Stimulated activated CD4-positive, alpha-beta T cell treated with anti-CD3 and anti-CD28 coated beads, Interleukin-4, amount 100 ng/mL, for 48 hours (primary cell): ENCODE measurements around the gene MBTPS2.
"Not testable (repeated sequence)": the region's sequence is repeated elsewhere in the genome, so short reads cannot be mapped to it uniquely, and the experiment has no call there.

Experiments
- DNase-seq, 2 donors: peaks; one replicate each; pipeline ENCODE4 v3.0.0-alpha.2; 2020; ENCODE audit warnings: low read depth in 2 of 2

MBTPS2 gene

DNA sequence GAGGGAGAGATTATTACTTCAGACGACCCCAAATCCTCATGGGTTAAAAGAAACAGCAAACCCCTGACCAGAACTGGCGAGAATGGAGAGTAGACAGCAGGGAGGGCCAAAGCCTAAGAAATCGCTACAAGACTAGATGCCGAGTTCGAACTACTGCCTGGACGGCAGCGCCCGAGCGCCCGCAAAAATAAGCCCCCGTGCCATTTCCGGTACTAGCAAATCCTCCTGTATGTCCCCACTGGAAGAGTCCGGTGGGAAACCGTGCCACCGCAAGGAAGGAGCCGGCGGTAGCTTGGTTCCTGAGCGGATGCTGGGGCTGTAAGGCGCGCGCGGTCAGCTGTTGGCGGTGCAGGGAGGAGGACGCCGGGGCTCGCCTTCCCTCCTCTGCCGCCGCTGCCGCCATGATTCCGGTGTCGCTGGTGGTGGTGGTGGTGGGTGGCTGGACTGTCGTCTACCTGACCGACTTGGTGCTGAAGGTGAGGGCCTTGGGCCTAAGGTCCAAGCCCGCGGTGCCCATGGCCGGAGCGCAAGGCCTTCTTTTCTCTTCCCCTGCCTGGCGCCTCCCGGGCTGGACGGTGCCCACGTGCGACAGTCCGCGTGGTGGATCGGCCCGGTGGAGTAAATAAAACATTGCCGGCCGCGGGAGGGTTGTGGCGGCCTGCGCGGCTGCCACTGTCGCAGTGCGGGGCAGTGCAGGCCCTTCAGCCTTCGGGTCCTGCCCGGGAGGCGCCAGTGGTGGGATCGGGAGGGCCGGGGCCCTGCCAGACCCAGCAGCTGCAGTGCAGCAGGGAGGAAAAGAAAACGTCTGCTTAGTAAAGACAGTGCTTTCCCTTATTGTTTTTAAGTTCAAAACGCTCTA, at the start of gene MBTPS2:
MBTPS2 (plus strand) TSS at position 284 of the 859 bp plus-strand sequence; CDS start at position 402, 118 bp downstream.
- DNase-seq: peak; percentile 63 to 66

DNA sequence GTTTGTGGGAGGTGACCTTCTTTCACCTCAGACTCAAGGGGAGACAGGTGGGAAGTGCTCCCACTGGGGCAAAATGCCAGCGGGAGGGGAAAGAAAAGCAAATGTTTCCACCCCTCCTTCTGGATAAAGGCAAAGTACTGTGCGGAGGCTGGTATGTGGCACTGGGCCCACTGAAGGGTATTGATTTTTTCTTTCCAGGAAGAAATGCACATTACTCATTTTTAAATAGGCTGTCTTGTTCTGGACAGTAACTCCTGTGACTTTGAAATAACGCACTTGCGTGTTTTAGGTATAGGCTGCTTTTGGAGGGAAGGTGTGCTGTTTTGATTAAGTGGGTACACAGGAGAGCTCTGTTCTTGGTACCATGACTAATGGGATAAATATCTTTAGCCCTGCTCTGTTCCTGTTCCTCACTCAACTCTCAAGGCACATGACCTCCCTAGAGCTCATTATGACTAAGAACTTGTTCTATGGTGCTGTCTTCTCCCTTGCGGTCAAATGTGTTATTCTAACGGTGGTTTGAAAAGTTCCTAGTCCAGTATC, 40.7 kb upstream of the MBTPS2 start:
- DNase-seq: no peak

DNA sequence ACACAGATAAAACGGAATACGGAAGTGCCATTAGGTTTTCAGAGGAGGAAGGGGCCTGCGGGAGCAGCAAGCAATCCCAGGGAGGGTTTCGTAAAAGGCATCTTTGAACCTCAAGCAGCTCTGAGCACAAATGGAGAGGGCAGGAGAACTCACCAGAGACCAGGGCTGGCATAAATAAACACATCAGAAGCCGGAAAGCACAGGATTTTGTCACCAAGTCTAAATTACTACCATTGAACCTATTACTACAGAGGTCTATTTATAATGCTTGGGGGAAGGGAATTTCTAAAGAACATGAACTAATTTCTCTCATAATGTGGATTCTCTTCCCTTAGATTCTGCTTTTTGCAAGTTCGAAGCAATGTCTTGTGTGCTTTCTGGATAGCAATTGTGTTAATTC, 39.6 kb upstream of the MBTPS2 start:
- no peak for DNase-seq

DNA sequence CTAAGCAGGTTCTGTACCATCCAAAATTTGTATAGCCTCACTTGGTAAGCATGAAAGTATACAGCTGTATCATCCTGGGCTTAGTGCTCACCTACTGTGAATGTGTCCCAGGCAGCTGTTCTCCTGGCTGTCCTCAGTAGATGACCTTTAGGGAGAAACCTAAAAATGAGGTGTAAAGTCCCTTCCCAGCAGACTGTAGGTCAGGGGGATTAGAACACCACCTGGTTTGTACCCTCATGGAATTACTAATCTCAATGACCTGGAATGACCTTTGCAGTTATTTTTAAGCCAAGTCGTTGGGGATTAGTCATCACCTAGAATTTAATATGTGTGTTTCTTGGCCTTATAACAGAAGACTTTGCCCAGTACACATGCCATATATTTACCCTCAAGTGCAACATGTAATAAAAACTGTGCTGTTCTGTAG, 39.1 kb upstream of the MBTPS2 start:
- DNase-seq: no peak

DNA sequence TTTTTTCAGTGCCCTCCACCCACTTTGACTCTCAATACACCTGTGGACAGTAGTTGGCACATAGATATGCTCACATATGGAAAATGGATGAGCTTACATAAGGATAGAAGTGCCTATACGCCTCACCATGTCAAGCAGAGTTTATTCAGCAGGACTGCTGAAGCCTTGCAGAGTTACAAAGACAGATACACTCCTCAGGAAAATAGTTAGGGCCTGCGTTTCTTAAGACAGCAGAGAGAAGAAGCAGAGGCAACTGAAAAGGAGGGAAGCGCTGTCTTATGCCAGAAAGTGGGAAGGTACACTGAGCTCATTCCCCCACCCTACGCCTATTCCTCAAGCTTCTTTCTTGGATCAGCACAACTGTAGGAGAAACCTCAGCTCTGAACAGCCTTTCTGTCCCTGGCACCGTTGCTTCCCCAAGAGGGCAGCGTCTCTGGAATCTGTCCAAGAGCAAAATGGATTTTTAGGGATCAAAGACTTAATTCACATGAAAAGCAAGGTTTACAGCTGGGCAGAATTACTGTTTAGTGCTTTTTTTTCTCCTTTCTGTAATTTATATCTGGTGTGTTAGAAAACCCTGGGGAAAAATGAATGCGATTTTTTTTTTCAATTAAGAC, 37.3 kb upstream of the MBTPS2 start:
- no peak for DNase-seq

DNA sequence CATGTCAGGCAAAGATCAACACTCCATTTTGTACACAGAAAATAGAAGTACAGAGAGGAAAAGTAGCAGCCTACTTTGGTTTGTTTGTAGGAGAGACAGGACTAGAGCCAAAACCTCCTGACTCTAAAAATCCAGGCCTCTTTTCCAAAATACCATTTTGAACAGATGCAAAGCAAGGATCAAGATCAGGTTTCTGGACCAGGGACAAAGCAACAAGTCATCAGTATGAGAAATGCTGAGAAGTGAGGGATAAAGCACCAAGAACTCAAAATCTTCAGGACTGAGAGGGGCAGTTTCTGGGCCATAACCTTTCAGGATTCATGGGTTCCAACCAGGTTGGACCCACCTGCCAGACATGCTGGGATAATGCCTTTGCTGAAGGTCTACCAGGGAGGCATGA, 36.6 kb upstream of the MBTPS2 start:
- no peak for DNase-seq

DNA sequence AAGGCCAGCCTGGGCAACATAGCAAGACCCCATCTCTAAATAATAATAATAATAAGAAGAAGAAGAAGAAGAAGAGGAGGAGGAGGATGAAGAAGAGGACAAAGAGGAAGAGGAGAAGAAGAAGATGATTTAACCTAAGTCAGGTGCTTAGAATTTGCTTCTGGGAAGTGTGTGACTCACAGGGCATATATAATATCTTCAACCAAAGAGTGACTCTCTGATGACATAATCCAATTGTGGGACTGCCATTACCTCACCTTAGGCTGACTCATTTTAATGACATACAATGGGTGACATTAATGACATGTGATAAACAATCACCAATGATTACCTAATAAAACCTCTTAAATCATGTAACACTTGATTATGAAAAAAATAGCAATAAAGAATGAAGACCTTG, 32.7 kb upstream of the MBTPS2 start:
- no peak for DNase-seq

DNA sequence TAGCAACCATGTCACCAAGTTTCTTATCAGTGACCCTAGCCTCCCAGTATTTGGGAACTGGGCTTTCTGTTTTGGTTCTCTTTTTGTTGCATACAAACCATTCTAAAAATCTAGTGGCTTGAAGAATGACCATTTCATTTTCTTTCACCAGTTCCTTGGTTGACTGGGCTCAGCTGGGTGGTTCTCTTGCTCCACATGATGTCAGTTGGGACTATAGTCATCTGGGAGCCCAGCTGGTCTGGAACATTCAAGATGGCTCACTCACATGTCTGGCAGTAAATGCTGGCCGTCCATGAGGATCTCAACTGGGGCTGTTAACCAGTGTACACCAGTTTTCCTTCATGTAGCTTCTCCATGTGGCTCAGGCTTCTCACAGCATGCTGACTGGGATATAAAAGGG, 27.6 kb upstream of the MBTPS2 start:
- DNase-seq: no peak

DNA sequence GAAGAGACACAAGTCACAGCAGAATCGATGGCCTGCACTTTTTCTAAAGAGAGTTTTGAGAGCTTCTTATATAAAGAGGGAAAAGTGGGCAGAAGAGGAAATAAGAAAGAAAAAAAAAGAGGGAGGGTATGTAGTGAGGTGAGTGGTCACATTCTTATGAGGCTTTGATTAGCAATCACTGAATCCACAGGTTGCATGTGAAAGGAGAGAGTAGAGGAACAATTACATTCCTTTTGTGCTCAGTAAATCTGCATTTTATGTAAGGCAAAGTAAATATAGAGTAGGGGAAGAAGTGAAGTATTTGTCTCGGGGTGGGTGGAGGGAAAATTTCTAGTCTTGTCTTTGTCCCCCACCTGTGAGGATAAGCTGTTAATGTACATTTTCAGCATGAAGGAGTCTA, 26.8 kb upstream of the MBTPS2 start:
- DNase-seq: no peak

DNA sequence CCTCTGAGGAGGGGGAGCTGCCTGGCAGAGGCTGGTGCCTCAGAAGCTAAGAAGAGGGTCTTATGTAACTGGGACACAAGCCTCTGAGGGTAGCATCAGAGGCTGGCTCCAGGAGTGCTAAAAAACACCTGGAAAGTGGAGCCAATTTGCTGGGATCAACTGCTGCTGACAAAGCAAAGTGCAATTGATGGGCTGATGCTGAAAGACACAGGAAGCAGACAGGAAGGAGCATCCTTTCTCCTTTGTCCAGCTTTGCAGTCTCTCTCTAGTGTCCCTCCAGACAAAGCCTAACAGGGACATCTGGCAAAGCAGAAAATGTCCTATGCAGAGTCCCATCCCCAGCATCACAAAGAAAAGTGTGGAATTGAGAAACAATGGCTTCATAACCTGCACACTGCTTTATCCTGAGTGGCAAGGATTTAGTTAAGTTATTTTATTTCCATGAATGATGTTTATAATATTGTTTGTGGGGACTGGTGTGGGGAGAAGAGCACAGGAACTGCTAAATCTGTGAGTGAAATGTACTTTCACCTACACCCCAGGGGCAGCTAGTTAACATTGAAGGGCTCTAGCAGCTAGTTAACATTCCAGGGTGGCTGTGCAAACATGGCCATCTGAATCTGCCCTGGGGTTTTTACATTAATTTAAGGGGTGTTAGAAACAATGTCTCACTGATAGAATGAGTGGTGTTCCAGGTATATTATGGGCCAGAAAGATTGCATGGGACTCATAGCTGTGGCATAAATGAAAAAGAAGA, 25.6 kb upstream of the MBTPS2 start:
- no peak for DNase-seq

DNA sequence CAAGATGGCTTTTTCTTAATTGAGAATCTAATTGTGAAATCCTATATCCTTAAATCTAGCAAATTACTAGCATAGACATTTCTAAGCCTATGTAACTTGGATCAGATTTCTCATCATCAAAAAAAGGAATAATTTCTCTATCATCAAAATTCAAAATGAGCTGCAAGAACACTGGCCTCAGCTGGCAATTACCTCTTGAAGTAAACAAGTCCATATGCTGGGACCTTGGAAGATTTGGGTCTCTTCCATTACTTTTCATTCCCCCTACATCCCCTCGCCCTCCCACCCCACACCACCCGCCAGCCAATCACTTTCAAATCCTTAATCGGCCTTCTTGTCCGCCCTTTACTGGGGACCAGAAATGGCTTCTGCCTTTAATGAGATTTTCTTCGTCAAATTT, 23.3 kb upstream of the MBTPS2 start:
- DNase-seq: no peak

DNA sequence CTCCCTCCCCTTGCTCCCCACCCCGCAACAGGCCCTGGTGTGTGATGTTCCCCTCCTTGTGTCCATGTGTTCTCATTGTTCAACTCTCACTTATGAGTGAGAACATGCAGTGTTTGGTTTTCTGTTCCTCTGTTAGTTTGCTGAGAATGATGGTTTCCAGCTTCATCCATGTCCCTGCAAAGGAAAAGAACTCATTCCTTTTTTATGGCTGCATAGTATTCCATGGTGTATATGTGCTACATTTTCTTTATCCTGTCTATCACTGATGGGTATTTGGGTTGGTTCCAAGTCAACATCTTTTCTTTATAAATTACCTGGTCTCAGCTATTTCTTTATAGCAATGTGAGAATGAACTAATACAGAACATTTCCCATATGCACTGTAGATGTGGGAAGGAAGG, 19.2 kb upstream of the MBTPS2 start:
- DNase-seq: not testable (repeated sequence)

DNA sequence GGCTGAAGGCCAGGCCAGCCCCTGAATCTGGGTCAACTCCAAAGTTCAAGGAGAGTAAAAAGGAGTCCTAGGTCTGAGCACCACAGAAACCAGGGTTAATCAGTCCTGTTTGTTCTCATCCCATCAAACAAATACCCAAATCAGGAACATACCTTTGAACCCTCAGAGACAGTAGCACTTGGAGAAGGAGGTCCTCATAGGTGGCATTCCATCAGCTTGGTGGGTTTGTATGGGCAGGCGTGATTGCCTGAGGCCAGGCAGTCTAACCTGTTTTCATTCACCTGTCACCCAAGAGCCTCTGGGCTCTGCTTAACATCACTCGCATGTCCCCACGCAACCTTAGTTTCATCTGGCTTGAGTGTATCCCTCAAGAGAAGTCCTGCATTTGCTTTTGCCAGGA, 17.5 kb upstream of the MBTPS2 start:
- DNase-seq: no peak

DNA sequence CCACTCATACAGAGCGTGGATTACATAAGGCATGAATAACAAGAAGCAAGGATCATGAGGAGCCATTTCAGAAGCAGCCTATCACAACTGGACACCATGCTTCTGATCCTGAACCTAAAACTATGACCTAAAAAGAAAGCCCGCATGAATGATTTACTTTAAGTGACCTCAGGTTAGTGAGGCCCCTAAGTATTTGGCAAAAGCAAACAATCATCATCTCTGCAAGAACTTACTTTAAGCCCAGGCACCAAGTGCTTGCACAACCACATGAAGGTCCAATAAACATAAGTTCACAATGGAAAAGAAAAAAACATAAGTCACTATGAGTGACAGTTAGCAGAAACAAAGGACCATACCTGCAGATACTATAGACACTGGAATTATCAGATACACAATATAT, 7.9 kb upstream of the MBTPS2 start:
- DNase-seq: no peak

DNA sequence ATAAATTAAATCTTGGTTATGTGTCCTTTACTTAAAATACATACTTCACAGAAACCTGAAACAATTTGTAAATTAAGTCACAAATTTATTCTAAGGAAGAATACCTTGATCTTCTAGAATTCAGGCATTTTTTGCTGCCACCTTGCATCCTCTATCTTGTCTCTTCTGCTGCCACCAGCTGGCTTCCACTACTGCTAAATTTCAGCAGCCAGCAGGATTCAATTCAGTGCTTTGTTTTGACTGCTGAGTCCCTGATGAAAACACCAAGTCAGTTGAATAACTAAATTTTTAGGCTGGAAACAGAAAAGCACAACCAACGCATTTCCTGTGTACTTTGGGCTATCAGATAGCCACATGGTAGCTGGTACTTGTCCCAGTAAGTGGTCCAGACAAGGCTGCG, 2.4 kb upstream of the MBTPS2 start:
- DNase-seq: no peak

DNA sequence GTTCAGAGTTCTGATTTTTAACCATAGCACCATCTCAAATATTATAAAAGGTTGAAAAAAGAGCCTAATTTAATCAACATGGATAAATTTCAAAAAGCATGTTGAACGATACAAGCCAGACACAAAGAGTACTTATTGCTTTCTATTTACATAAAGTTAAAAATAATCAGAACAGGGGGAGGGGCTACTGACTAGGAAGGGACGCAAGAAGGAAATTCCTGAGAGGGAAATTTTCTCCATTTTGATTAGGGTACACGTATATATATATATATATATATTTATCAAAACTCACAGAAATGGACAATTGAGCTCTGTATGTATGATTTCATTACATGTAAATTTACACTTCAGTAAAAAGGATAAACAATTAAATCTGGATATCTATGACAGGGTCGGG, 482 bp upstream of the MBTPS2 start:
- no peak for DNase-seq

DNA sequence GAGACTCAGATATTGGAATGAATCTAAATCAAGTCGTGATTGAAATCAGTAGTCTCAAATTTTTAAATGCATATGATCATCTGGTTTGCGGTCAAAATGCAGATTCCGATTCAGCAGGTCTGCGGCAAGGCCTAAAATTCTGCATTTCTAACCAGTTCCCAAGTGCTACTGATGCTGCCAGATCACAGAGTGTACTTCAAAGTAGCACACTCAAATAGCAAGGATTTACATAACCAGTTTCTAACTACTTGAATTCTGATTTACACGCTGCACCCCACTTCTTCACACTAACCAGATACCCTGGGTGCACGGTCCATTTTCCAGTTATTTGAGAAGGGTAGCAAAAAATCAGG, 752 bp downstream of the MBTPS2 start:
- peak in 1 of 2 donors; percentile 6 for DNase-seq

DNA sequence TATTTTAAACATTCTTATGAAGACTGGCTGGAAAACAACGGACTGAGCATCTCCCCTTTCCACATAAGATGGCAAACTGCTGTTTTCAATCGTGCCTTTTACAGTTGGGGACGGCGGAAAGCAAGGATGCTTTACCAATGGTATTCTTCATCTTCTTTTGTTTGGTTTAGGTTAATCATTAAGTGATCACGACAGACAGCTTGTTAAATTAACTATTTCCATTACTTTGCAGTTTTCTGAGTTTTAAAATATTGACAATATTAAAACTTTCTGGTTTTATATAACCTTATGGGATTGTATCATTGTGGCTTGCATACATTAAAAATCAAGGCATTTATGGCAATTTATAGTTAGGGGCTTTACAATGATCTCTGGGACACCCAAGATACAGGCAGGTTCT, 3.8 kb downstream of the MBTPS2 start:
- no peak for DNase-seq

DNA sequence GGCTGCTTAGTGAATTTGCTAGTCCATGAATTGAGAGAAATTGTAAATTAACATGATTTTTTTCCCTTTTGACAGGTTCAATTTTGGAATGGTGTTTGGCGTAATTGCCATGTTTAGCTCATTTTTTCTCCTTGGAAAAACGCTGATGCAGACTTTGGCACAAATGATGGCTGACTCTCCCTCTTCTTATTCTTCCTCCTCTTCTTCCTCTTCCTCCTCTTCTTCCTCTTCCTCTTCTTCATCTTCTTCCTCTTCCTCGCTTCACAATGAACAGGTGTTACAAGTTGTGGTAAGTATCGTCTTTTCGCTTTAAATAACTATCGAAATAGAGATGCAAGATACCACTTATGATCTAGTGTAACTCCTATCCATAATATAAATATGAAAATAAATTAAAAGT, 5.7 kb downstream of the MBTPS2 start:
- DNase-seq: no peak

DNA sequence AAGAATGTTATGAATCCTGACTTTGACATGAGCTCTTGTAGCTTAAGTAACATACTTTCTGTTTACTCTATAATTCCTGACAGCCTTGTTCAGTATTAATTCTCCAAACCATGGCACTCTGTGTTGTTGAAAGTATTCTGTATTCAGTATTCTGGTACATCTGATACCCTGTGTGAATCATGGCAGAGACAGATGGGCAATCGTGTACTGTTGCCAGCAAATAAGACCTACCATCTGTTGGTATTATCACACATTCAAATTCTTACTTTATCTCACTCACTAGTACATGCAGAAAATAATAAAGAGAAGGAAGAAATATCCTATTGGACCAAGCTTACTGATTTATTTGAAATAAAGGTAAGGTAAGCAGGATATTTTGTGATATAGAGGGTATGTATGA, 7.9 kb downstream of the MBTPS2 start:
- no peak for DNase-seq

DNA sequence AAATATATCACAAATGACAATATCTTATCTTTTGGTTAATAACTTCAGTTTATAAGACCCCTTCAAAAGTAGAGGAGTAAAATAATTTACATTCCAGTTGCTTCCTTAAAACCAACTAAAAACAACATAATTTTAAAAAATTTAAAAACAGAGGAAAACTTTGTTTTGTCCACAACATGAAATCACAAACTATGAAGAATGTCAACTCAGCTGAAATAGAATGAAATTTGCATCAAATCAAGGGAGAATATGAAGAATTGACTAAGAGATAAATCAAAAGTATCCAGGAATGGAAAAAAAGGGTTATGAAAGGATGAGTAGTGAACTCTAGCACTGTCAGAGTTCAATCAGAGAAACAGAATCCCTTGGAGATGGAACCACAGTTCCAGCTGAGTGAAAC, 14.2 kb downstream of the MBTPS2 start:
- no peak for DNase-seq

DNA sequence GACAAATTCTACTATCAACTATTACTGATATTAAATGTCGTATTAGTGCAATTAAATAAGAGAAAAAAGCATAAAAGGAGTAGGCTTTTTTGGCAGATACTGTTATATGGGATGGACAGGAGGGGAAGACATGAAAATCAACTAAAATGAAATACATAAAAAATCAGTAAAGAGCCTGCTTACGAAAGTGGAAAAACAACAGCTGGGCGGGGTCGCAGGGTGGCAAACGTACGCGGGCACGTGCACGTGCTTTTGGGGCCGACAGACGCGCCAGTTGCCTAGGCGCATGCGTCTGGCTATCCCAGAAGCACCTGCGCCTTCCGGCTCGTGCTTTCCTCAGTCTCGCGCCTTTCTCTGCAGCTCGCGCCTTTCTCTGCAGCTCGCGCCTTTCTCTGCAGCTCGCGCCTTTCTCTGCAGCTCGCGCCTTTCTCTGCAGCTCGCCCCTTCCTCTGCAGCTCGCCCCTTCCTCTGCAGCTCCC, 16.6 kb downstream of the MBTPS2 start, which contains the start of gene YY2:
YY2 (plus strand) TSS at position 51 of the 479 bp plus-strand sequence. CDS start 498 bp downstream, outside the sequence.
- no peak for DNase-seq
